K562 (cell line): ENCODE results near the gene UNC79.

ENCODE experiments used
- DMBX1 ChIP-seq: fragments of 250-450 bp; sonication (Bioruptor Pico); IDR thresholded peaks from 2 replicates; pipeline ENCODE4 v1.8.0; 2022; ENCODE audit warnings: inconsistent platforms, mild to moderate bottlenecking, moderate library complexity, borderline replicate concordance
- JUN ChIP-seq, 2 experiments: sonication (generic) in 1 of 2; formaldehyde crosslinking in 1 of 2; IDR thresholded peaks; 2 replicates each; pipeline versions ENCODE4 v1.6.1 to v1.8.0; 2012 to 2022; ENCODE audit warnings: borderline replicate concordance in 2 of 2, mild to moderate bottlenecking in 2 of 2, improper control_type of control experiment in 1 of 2, low read depth in 1 of 2, low read length in 1 of 2, missing genetic modification reagents in 1 of 2
- POLR2A ChIP-seq: fragments of 450-650 bp; conservative IDR thresholded peaks from 2 replicates; pipeline ENCODE4 v1.6.1; 2016
- RCOR1 ChIP-seq, 2 experiments: IDR thresholded peaks; 2 replicates each; pipeline ENCODE4 v1.6.1; 2012; ENCODE audit warnings: low read depth in 2 of 2, low read length in 2 of 2, borderline replicate concordance in 1 of 2, improper control_type of control experiment in 1 of 2
- ZFP36 ChIP-seq: fragments of 150-350 bp; IDR thresholded peaks from 2 replicates; pipeline ENCODE4 v1.6.1; 2018; ENCODE audit warnings: low read length, low read depth; ENCODE audit not compliant: partially characterized antibody
- ZNF121 ChIP-seq: sonication (generic); formaldehyde crosslinking; conservative IDR thresholded peaks from 2 replicates; pipeline ENCODE4 v1.8.0; 2022; ENCODE audit warnings: missing genetic modification reagents
- ZNF146 ChIP-seq: IDR thresholded peaks from one replicate; pipeline ENCODE4 v1.6.1; 2018; ENCODE audit warnings: missing compliant biosample characterization; ENCODE audit not compliant: unreplicated experiment
- TF ChIP-seq, protein P1 (sequence below): fragments of 200-400 bp; formaldehyde crosslinking; IDR thresholded peaks from 2 replicates; pipeline ENCODE4 v1.6.1; 2017; ENCODE audit warnings: mild to moderate bottlenecking, low read depth, low read length, moderate library complexity
- TF ChIP-seq, protein P2 (sequence below): fragments of 250-450 bp; sonication (Bioruptor Pico); IDR thresholded peaks from 2 replicates; pipeline ENCODE4 v1.8.0; 2022; ENCODE audit warnings: inconsistent platforms
- TF ChIP-seq, protein P3 (sequence below), 2 experiments: fragments of 450-650 bp; IDR thresholded peaks; 2 replicates each; pipeline ENCODE4 v1.6.1; 2016; ENCODE audit warnings: mild to moderate bottlenecking in 2 of 2, borderline replicate concordance in 1 of 2, low read depth in 1 of 2, moderate library complexity in 1 of 2
- TF ChIP-seq, protein P4 (sequence below): fragments of 450-650 bp; IDR thresholded peaks from 2 replicates; pipeline ENCODE4 v1.6.1; 2014; ENCODE audit warnings: low read depth, mild to moderate bottlenecking, moderate library complexity, borderline replicate concordance

DNA sequence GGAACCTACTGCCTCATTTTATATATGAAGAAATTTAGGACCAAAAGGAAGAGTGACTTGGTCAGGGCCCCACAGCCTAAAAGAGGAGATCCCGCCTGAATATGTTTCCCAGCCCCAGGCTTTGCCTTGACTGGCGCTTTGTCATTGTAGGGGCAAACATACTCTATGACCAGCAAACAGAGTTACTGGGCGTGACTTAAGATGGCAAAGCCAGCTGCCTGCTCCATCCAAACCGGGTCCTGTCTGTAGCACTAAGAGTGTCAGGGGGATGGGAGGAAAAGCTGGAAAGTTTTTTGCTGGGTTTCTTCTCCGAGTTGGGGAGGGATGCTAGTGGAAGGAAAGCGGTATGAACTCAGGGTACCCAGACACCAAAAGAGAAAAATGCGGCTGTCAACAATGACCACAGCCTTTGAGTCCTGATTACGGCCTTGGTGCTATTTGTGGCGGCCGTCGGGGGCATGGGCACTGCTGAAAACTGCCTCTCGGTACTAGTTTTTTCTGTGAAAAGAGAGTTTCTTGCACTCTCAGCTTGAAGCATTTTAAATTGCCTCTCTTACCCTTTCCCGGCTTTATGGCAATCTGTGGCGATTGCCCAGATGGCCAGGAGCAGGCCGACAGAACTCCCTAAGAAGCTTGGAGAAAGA, 274.9 kb downstream of the UNC79 start:
- TF ChIP-seq ZNF146 (CRISPR knock-in tag) (no peak), DMBX1 (no peak), JUN (IDR thresholded peaks at IDR 0.05; ENCODE audit: borderline replicate concordance, low read depth, low read length) (no peak), JUN (CRISPR knock-in tag; IDR thresholded peaks at IDR 0.05; ENCODE audit: borderline replicate concordance) (no peak), RCOR1 (IDR thresholded peaks at IDR 0.05; ENCODE audit: borderline replicate concordance in 1 of 2, low read depth in 2 of 2, low read length in 2 of 2) (no peak), POLR2A (no peak), ZFP36 (no peak), ZNF121 (CRISPR knock-in tag) (no peak)
- TF ChIP-seq, protein P1, sequence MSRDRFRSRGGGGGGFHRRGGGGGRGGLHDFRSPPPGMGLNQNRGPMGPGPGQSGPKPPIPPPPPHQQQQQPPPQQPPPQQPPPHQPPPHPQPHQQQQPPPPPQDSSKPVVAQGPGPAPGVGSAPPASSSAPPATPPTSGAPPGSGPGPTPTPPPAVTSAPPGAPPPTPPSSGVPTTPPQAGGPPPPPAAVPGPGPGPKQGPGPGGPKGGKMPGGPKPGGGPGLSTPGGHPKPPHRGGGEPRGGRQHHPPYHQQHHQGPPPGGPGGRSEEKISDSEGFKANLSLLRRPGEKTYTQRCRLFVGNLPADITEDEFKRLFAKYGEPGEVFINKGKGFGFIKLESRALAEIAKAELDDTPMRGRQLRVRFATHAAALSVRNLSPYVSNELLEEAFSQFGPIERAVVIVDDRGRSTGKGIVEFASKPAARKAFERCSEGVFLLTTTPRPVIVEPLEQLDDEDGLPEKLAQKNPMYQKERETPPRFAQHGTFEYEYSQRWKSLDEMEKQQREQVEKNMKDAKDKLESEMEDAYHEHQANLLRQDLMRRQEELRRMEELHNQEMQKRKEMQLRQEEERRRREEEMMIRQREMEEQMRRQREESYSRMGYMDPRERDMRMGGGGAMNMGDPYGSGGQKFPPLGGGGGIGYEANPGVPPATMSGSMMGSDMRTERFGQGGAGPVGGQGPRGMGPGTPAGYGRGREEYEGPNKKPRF, result no peak
- TF ChIP-seq, protein P2, sequence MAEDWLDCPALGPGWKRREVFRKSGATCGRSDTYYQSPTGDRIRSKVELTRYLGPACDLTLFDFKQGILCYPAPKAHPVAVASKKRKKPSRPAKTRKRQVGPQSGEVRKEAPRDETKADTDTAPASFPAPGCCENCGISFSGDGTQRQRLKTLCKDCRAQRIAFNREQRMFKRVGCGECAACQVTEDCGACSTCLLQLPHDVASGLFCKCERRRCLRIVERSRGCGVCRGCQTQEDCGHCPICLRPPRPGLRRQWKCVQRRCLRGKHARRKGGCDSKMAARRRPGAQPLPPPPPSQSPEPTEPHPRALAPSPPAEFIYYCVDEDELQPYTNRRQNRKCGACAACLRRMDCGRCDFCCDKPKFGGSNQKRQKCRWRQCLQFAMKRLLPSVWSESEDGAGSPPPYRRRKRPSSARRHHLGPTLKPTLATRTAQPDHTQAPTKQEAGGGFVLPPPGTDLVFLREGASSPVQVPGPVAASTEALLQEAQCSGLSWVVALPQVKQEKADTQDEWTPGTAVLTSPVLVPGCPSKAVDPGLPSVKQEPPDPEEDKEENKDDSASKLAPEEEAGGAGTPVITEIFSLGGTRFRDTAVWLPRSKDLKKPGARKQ (CRISPR knock-in tag), result no peak
- TF ChIP-seq, protein P3, sequence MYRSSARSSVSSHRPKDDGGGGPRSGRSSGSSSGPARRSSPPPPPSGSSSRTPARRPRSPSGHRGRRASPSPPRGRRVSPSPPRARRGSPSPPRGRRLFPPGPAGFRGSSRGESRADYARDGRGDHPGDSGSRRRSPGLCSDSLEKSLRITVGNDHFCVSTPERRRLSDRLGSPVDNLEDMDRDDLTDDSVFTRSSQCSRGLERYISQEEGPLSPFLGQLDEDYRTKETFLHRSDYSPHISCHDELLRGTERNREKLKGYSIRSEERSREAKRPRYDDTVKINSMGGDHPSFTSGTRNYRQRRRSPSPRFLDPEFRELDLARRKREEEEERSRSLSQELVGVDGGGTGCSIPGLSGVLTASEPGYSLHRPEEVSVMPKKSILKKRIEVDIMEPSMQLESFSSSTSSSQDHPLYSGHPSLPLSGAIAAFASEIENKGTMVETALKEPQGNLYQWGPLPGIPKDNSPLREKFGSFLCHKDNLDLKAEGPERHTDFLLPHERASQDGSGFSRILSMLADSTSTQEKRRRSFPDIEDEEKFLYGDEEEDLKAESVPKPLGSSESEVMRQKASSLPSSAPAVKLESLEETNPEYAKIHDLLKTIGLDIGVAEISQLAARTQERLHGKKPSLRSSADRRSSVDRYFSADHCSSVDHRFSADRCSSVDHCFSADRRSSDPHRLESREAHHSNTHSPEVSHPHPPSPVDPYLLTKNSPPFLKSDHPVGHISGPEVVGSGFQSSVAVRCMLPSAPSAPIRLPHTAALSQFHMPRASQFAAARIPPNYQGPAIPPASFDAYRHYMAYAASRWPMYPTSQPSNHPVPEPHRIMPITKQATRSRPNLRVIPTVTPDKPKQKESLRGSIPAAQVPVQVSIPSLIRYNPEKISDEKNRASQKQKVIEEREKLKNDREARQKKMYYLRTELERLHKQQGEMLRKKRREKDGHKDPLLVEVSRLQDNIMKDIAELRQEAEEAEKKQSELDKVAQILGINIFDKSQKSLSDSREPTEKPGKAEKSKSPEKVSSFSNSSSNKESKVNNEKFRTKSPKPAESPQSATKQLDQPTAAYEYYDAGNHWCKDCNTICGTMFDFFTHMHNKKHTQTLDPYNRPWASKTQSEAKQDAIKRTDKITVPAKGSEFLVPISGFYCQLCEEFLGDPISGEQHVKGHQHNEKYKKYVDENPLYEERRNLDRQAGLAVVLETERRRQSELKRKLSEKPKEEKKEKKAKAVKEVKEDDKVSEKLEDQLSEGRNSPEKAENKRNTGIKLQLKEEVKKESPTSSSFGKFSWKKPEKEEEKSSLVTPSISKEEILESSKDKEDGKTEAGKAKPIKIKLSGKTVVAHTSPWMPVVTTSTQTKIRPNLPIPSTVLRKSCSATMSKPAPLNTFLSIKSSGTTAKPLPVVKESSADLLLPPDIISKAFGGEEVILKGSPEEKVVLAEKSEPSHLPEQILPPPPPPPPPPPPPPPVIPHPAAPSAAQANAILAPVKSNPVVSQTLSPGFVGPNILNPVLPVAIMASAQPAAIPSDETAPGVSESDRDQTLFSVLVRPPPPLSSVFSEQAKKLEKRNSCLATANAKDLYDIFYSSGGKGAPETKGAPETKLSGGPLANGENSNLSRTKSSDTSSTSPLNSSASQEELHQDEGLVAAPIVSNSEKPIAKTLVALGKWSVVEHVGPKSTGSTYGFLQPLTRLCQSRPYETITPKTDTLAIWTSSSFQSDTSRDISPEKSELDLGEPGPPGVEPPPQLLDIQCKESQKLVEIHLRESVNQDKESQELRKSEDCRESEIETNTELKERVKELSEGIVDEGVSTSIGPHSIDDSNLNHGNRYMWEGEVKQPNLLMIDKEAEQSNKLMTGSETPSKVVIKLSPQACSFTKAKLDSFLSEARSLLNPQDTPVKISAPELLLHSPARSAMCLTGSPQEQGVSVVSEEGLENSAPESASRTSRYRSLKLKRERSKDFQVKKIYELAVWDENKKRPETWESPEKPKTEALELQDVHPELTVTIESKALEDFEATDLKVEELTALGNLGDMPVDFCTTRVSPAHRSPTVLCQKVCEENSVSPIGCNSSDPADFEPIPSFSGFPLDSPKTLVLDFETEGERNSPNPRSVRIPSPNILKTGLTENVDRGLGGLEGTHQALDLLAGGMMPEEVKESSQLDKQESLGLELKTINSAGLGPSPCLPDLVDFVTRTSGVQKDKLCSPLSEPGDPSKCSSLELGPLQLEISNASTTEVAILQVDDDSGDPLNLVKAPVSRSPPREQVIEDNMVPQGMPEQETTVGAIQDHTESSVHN (IDR thresholded peaks at IDR 0.05; ENCODE audit: borderline replicate concordance in 1 of 2, low read depth in 1 of 2), result no peak
- TF ChIP-seq, protein P4, sequence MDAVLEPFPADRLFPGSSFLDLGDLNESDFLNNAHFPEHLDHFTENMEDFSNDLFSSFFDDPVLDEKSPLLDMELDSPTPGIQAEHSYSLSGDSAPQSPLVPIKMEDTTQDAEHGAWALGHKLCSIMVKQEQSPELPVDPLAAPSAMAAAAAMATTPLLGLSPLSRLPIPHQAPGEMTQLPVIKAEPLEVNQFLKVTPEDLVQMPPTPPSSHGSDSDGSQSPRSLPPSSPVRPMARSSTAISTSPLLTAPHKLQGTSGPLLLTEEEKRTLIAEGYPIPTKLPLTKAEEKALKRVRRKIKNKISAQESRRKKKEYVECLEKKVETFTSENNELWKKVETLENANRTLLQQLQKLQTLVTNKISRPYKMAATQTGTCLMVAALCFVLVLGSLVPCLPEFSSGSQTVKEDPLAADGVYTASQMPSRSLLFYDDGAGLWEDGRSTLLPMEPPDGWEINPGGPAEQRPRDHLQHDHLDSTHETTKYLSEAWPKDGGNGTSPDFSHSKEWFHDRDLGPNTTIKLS, result no peak
